GM21825 (cell line): Measurements from ENCODE around the gene CNTNAP5.
"Not testable (repeated sequence)": the region's sequence is repeated elsewhere in the genome, so short reads cannot be mapped to it uniquely, and the experiment has no call there.

Experiments used
- ATAC-seq: cut with Tn5 transposase; IDR thresholded peaks from one replicate; pipeline ENCODE4 v1.9.1; 2021; ENCODE audit warnings: mild to moderate bottlenecking, moderate library complexity; ENCODE audit not compliant: unreplicated experiment

CNTNAP5 gene

DNA sequence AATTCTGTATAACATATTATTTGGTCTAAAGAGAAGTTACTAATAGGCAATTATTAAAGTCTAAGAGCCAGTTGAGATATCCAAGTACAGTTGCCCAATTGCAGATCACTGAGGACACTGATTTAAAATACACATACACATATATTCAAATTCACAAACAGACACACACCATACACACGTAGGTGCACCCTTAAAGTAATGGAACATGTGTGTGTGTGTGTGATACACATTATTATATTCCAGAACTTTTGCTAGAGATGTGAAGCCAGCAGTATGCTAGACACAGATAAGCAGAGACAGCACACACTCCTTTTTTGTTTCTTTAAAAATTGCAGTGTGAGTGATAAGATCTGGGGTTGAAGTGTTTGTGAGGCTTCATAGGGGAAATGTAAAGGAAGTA is 292.5 kb downstream of the CNTNAP5 start:
- ATAC-seq, result no peak

DNA sequence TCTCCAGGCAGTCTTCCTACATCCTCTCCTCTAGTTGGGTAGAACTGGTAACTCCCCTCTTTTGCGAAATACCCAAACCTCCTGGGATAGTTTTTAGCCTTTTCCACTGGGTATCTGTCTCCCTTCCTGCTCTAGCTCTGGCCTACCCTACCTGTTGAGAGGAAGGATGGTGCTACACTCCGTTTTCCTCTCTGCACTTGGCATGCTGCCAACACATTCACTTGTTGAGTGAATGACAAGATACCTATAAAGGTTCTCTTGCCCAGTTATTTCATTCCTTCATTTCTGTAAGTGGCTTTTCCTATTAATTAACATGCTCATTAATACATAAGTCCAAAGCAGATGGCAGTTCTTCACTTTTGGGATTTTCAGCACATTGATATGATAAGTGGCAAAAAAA is 293.8 kb downstream of the CNTNAP5 start:
- ATAC-seq, result no peak

DNA sequence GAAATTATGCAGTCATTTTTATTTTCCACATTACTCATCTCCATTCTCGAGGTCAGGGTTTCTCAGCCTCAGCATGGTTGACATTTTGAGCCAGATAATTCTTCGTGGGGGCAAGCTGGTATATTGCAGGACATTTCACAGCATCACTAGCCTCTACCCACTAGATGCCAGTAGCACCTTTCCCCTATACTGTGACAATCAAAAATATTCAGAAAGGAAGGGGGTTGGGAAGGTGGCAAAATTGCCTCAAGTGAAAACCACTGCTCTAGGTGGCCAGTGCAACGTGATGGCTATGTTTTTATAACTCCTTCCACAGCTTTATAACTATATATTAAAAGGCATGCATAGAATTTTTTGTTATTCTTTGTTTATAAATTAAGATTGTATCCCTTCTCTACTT is 294.5 kb downstream of the CNTNAP5 start:
- ATAC-seq, result no peak

DNA sequence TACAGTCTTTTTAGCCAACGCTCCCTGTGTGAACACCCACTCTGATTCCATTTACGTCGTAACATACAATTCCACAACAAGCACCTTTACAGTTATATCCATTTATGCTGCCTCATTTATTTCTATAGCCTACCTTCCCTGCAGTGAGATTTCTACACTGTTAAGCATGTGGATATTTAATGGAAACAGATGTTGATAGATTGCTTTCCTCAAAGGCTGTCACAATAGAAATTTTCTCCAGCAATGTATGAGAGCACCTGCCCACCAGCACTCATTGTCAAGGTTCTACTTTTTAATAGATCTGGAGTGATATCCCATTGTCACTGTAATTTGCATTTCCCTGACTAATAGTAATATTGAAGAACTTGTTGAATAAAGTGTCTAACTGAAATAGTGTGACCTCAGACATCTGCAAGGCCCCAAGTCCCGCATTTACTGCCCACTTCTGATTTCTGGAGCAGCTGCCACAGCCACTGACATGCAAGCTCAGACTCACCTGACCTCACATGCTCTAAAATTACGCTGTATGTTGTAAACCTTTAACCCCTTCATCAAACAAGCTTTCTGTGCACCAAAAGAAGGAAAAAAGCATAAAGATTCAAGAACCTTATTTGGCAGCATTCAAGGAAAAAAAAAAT is 295.1 kb downstream of the CNTNAP5 start:
- no peak for ATAC-seq

DNA sequence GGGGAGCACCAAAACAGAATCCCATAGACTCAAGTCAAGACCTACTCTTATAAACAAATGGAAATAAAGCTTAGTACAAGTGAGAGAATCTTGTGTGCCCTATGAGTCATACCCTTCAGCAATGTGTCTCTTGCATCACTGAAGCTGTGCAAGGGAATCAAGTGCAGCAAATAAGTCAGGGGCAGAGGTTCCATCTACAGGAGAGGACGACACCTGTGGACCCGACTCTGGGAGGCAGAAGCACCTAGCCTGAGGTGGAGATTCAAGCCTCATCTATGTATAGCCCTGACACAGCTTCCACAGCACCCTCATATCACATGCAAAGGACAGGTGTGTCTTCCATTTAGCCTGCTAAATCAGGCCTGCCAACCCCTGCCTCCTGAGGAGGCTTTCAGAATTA is 298.2 kb downstream of the CNTNAP5 start:
- no peak for ATAC-seq

DNA sequence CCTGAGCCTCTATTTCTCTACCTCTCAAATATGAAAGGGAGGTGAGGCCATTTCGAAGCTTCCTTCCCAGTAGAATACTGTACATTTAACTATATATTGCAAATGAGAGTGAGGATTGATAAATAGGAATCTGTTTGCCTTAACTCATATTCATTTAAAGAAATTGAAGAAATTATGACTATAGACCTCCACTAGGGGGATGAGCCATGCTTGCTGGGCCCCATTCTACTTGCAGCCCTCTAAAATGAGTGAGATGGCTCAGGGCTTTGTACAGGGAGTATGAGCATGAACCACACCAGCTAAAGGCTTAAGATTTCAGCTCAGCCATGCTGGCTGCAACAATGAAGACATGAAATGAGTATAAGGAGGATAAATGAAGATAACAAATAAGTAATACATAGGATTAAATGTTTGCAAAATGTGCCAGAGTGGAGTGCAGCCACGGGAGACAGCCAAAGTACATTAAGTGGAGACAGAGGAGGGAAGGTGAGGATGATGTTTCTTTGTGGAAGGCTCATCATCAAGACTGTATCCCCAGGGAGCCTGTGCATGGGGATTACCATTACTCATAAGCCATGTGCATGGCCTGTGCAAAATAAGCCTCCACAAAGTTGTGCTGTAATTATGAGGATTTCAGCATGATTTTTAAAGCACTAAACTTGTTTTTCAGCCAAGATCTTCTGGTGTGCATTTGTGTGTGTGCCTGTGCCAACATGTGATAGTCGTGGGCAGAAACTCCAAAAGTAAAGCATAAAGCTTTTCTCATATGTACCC is 300.8 kb downstream of the CNTNAP5 start:
- no peak for ATAC-seq

DNA sequence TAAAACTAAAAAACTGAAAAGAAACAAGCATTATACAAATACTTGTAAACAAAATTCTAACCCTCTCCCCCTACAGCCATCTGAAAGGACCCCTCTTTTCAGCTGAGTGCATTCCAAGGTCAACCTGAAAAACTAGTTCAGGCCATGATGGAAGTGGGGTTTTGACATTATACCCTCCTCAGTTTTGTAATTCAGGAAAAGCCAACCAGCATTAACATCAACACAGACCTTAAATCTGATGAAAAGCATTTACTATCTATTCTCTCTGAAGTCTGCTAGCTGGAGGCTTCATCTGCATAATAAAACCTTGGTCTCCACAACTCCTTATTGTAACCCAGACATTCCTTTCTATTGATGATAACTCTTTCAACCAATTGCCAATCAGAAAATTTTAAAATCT is 302.2 kb downstream of the CNTNAP5 start:
- ATAC-seq, result no peak

DNA sequence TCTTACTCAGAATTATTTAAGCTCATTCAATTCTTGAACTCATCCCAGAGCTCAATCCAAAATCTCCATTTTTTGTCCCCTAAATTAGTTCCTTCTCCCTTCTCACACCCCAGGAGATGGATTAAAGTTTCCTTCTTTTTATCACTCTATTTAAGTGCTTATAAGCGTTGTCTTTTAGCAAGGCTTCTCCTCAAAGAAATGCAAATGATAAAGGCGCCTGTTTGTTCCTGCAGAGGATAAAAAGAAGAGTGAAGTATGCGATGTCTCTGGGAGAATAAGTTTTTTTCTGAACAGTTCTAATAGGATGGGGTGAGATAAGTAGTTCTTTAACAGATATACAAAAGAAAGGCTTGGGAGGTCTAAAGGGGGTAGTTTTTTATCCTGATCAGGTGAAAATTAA is 303.3 kb downstream of the CNTNAP5 start:
- ATAC-seq, result no peak

DNA sequence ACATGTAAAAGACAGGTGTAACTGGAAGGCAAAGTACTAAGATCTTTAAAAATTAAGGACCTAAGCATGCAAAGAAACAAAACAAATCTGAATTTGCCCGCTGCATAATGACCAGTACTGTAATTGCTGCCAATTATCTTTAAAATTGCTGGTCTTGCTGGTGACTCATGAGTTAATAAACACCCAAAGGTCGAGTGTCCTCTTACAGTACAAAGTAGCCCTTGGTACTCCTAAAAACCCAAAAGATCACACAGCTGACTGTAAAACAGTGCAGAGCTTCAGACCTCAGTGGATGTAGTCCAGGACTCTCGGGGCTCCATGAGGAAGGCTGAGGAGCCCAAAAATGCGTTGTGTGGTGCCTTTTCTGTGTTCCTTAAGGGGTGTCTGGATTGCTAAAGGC is 308.7 kb downstream of the CNTNAP5 start:
- ATAC-seq, result no peak

DNA sequence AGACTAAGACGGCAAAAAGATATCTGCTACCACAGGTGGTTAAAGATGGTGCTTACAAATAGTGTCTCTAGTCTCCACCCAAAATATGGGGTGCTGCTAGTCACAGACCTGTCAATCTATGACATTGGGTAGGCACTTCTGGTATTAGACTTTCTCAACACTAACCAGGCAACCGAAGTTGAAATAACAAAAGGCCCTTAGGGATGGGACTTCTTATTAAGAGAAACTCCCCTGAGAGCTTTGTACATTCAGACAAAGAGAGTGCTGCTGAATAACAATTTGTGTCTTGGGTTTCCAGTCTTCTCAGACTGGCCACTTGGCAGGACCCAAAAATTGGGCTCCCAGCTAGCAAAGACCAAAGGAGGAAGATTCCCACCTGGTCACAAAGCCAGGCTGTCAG is 310.0 kb downstream of the CNTNAP5 start:
- no peak for ATAC-seq

DNA sequence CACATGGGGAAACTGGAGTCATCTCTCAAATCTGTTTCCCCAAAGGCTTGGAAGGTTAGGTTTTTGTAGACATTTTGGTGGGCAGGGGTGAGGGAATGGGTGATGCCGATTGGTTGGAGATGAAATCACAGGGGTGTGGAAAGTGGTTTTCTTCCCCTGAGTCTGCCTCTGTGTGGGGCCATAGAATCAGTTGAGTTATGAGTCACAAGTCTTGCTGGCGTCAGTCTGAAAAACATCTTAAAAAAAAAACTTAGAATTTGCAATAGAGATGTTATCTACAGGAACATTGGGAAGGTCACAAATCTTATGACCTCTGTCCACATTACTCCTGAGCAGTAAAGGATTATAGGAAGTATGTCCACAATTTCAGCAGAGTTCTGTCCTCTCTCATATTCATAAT is 314.6 kb downstream of the CNTNAP5 start:
- no peak for ATAC-seq

DNA sequence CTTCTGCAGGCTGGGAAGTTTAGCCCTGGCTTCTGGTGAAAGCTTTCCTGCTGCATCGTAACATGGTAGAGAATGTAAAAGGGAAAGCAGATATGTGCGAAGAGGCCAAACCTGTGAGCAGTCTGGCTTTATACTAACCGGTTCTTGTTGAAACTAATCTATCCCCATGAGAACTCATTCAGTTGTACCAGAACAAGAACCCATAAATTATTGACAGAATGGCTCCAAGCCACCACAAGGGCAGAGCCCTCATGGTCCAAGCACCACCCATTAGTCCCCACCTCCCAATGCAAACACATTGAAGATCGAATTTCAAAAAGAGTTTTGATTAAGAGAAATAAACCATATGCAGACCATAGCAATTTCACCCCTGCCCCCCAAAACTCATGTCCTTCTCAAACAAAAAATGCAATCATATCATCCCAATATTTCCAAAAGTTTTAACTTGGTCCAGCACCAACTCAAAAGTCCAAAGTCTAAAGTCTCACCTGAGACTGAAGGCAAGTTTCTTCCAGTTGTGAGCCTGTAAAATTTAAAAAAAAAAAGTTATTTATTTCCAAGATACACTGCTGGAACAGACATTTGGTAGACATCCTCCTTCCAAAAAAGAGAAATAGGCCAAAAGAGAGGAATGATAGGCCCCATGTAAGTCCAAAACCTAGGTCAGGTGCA is 318.9 kb downstream of the CNTNAP5 start:
- no peak for ATAC-seq

DNA sequence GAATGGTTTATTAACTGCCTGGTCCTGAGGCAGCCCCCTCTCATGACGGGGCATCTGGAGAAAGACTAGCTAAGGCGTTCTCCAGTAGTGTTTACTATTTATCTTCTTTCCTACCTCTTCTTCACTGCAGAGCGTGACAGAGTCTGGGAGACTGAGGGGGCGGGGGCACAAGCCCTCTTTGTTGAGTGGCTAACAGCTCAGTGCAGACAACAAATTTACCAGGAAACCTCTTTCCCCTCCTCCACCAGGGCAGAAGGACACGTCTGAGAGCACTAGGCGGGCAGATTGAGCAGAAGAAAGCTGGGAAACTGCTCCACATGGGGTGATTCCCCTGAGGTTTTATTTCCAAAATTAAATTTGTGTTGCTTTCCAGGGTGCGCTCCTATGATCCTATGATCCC is 322.1 kb downstream of the CNTNAP5 start:
- no peak for ATAC-seq

DNA sequence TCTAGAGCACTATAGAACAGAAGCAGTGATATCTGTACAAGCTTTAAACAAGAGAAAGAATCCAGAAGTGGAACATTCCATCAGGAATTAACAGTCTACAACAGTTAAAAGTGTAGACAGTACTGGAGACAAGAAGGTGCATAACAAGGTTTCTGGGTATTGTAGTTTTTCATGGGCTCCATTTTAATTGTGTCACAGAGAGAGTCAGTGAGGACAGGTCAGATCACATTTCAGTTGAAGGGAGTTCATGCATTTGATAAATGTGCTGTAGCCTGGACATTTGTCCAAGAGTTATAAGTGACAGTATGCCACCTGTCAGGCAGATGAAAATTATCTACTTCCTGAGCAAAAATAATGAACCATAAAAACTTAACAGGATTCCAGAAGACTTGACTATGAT is 328.6 kb downstream of the CNTNAP5 start:
- ATAC-seq, result no peak

DNA sequence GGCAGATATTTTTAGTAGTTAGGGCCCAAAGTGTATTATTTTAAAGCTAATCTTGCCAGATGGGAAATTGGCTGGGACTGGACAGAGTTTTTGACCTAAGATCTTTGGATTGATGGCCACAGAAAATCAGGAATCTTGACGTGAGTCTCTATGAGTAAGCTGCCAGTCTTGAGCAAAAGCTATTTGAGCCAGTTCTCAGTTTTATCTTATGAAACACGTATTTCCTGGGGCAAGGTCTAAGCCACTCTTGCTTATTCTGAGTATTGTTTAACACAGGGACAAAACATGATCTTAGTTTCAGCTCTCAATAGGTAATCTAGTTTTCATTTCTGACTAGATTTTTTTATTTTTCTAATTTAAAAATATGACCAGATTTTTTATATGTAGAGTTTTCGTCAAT is 329.4 kb downstream of the CNTNAP5 start:
- ATAC-seq, result no peak

DNA sequence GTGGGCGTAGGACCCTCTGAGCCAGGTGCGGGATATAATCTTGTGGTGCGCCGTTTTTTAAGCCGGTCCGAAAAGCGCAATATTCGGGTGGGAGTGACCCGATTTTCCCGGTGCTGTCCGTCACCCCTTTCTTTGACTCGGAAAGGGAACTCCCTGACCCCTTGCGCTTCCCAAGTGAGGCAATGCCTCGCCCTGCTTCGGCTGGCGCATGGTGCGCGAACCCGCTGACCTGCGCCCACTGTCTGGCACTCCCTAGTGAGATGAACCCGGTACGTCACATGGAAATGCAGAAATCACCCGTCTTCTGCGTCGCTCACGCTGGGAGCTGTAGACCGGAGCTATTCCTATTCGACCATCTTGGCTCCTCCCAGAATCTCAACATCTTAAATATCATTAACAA is 336.9 kb downstream of the CNTNAP5 start:
- ATAC-seq, result not testable (repeated sequence)

DNA sequence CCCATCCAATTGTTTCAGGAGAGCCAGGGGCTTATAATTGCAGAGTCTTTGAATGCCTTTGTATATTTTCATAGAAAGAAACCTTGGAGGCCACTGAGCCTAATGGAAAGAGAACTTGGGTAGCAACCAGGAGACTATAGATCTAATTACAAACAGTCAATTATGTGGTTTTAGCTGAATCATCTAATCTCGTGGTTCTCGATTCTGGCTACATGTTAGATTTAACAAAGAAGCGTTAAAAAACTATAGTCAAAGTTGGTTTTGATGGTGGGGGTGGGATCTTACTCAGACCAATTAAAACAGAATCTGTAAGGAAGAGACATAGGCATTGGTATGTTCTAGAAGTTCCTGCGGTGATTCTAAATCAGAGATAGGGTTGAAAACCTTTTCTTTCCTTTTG is 344.1 kb downstream of the CNTNAP5 start:
- no peak for ATAC-seq

DNA sequence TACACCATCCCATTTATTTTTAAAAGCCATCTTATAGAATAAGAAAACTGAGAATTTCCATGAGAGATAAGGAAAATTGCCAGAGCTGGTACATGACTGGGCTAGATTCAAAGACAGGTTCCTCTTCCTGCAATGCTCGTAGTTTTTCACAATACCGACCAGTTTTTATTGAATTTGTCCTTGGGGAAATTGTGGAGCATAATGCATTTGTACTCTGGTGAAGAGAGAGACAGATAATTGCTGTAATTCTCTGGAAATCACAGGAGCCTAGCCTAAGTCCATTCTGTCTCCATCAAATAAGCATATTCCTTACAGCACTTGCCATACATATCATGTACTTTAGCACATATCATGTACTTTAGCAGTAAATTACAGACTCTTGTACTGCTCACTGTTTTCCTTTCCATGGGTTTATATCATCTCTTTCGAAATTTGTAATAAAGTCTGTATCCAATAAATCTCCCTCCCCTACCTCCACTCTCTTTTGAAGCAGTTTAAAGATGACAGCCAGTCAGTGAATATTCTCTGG is 355.2 kb downstream of the CNTNAP5 start:
- no peak for ATAC-seq

DNA sequence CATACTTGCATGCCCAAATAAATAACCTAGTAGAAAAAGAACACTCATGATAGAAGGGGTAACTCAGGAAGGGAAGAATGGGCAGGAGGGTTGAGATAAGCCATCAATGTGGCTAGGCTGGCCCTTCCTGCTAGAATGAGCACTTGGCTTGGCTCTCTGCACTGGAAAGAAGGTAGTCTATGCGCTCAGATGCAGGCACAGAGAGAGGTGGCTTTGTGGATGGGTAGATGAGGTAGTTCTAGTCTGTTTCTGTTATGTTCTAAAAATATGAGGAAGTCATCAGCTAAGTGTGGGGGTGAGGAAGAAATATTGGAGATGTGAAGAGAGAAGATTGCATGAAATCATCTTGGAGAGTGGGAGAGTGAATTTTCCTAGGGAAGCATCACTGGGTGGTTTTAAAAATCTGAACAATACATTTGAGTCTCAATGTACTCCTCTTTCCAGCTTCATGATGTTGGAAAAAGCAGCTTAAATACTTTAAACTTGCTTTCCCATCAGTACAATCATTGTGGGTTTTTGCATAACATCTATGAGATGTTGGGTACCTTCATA is 357.1 kb downstream of the CNTNAP5 start:
- no peak for ATAC-seq

DNA sequence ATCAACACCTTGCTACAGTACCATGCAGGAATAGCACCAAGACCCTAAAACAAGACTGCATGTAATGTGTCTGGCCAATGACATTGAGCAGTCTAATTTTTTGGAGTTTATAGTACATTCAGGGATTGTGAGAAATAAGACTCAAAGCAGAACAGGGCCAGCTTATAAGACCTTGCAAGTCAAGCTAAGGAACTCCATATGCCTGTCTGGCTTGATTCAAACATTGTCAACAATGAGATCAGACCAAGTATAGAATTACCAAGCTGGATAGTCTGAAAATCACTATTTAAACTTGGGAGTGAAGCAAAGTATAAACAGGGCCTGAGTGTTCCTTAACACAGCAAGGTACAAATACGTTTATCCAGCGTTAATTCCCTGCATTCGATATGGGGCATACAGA is 370.9 kb downstream of the CNTNAP5 start:
- no peak for ATAC-seq

DNA sequence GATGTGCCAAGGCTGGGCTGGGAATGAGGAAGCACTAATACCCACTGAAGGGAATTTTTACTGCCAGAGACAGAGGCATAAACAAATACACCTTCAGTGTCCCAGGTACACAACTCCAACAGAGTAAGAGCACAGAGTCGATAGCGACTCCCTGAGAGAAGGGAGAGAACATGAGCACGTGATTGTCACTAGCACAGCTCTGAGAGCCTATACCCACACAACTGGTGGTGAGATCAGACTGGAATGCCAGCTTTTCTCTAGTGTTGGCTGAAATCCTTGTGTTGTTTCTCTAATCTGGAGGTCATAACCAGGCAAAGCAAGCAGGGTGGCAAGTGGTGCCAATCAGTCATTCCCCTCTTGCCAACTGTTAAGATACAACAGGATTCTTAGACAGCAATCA is 377.2 kb downstream of the CNTNAP5 start:
- ATAC-seq, result no peak
